Dendritic cell treated with granulocyte-macrophage colony-stimulating factor and Interleukin-4, amounts not matched to agents 40 ng/mL and 50 ng/mL, for 4 days (primary cell): Measurements from ENCODE around the gene BFSP1.

Source experiments
- H3K27ac Mint-ChIP-seq: one replicate; pipeline ENCODE4 v1.8.0; 2022; ENCODE audit warnings: mild to moderate bottlenecking, mixed read lengths
- H3K27me3 Mint-ChIP-seq: one replicate; pipeline ENCODE4 v1.8.0; 2022; ENCODE audit warnings: mild to moderate bottlenecking, mixed read lengths
- H3K36me3 Mint-ChIP-seq: one replicate; pipeline ENCODE4 v1.8.0; 2022; ENCODE audit warnings: low read depth, mixed read lengths
- H3K4me1 Mint-ChIP-seq: one replicate; pipeline ENCODE4 v1.8.0; 2022; ENCODE audit warnings: low read depth, mixed read lengths
- H3K4me3 Mint-ChIP-seq: one replicate; pipeline ENCODE4 v1.8.0; 2022; ENCODE audit warnings: mild to moderate bottlenecking, moderate library complexity, mixed read lengths
- H3K9me3 Mint-ChIP-seq: one replicate; pipeline ENCODE4 v1.8.0; 2022; ENCODE audit warnings: mixed read lengths
- intact Hi-C: fragments of 100-400 bp; cut with micrococcal nuclease; formaldehyde crosslinking; loops from one replicate; pipeline ENCODE4 v1.15.0; 2022

The BFSP1 gene

GRCh38 chr20:17523326-17523725 is 7.9 kb downstream of the BFSP1 start:
- Mint-ChIP-seq H3K27ac (no peak overlapping the region), H3K27me3 (peaks cover 3% of the 10 kb centered on the region), H3K36me3 (no peaks in the 10 kb centered on the region), H3K4me1 (peaks cover 10% of the 10 kb centered on the region), H3K4me3 (no peak overlapping the region), H3K9me3 (no peaks in the 10 kb centered on the region)
- intact Hi-C loops = no loop called here

- Mint-ChIP-seq H3K9me3 (no peaks in the 10 kb centered on the region), H3K4me3 (no peak overlapping the region), H3K4me1 (peaks cover 18% of the 10 kb centered on the region), H3K36me3 (no peaks in the 10 kb centered on the region), H3K27me3 (peaks cover 5% of the 10 kb centered on the region), H3K27ac (no peak overlapping the region)
- intact Hi-C loops = no loop called here
Observed at GRCh38 chr20:17522528-17522927, 8.7 kb downstream of the BFSP1 start.

- Mint-ChIP-seq H3K4me3 (no peak overlapping the region), H3K27ac (no peak overlapping the region), H3K27me3 (peaks cover 5% of the 10 kb centered on the region), H3K9me3 (no peaks in the 10 kb centered on the region), H3K4me1 (peaks cover 18% of the 10 kb centered on the region), H3K36me3 (no peaks in the 10 kb centered on the region)
- intact Hi-C loops = no loop called here
Observed at GRCh38 chr20:17520583-17520982, 10.6 kb downstream of the BFSP1 start.

- Mint-ChIP-seq H3K27ac (no peak overlapping the region), H3K27me3 (peaks cover 7% of the 10 kb centered on the region), H3K36me3 (no peaks in the 10 kb centered on the region), H3K9me3 (no peaks in the 10 kb centered on the region), H3K4me3 (no peak overlapping the region), H3K4me1 (peaks cover 18% of the 10 kb centered on the region)
- intact Hi-C loops = no loop called here
Observed at GRCh38 chr20:17519606-17520285, 11.4 kb downstream of the BFSP1 start.

GRCh38 chr20:17518339-17519052 is 12.7 kb downstream of the BFSP1 start:
- Mint-ChIP-seq H3K4me3 (no peak overlapping the region), H3K27ac (no peak overlapping the region), H3K36me3 (no peaks in the 10 kb centered on the region), H3K4me1 (peaks cover 18% of the 10 kb centered on the region), H3K9me3 (no peaks in the 10 kb centered on the region), H3K27me3 (peaks cover 9% of the 10 kb centered on the region)
- intact Hi-C loops = no loop called here

GRCh38 chr20:17515053-17515452 is 16.1 kb downstream of the BFSP1 start:
- Mint-ChIP-seq H3K4me3 (no peak overlapping the region), H3K36me3 (no peaks in the 10 kb centered on the region), H3K4me1 (peaks cover 13% of the 10 kb centered on the region), H3K27me3 (peaks cover 9% of the 10 kb centered on the region), H3K27ac (no peak overlapping the region), H3K9me3 (no peaks in the 10 kb centered on the region)
- intact Hi-C loops = no loop called here

- no peaks in the 10 kb centered on the region for H3K9me3 Mint-ChIP-seq
- peaks cover 10% of the 10 kb centered on the region for H3K27me3 Mint-ChIP-seq
- H3K4me1 Mint-ChIP-seq = peaks cover 13% of the 10 kb centered on the region
- no peak overlapping the region for H3K27ac Mint-ChIP-seq
- no peaks in the 10 kb centered on the region for H3K36me3 Mint-ChIP-seq
- no peak overlapping the region for H3K4me3 Mint-ChIP-seq
- intact Hi-C loops = no loop called here
Observed at GRCh38 chr20:17513939-17514338, 17.2 kb downstream of the BFSP1 start.

GRCh38 chr20:17511401-17511800 is 19.8 kb downstream of the BFSP1 start:
- no peaks in the 10 kb centered on the region for H3K36me3 Mint-ChIP-seq
- no peak overlapping the region for H3K27ac Mint-ChIP-seq
- H3K4me1 Mint-ChIP-seq = no peaks in the 10 kb centered on the region
- no peaks in the 10 kb centered on the region for H3K9me3 Mint-ChIP-seq
- no peak overlapping the region for H3K4me3 Mint-ChIP-seq
- intact Hi-C loops = no loop called here
- peaks cover 9% of the 10 kb centered on the region for H3K27me3 Mint-ChIP-seq

GRCh38 chr20:17510548-17510947 is 20.6 kb downstream of the BFSP1 start:
- Mint-ChIP-seq H3K4me1 (peaks cover 6% of the 10 kb centered on the region), H3K4me3 (no peak overlapping the region), H3K27me3 (peaks cover 9% of the 10 kb centered on the region), H3K36me3 (no peaks in the 10 kb centered on the region), H3K9me3 (no peaks in the 10 kb centered on the region), H3K27ac (no peak overlapping the region)
- intact Hi-C loops = no loop called here

GRCh38 chr20:17508756-17509155 is 22.4 kb downstream of the BFSP1 start:
- Mint-ChIP-seq H3K36me3 (no peaks in the 10 kb centered on the region), H3K27ac (no peak overlapping the region), H3K27me3 (peaks cover 10% of the 10 kb centered on the region), H3K4me3 (no peak overlapping the region), H3K9me3 (no peaks in the 10 kb centered on the region), H3K4me1 (peaks cover 21% of the 10 kb centered on the region)
- intact Hi-C loops = loop anchor here (5.0 to 10.0 kb wide), 2 partner anchors 386 to 629 kb away; partner anchors contain the start of genes KAT14 and PET117

GRCh38 chr20:17507531-17507930 is 23.6 kb downstream of the BFSP1 start:
- intact Hi-C loops = loop anchor here (5.0 to 10.0 kb wide), 2 partner anchors 387 to 630 kb away; partner anchors contain the start of genes KAT14 and PET117
- Mint-ChIP-seq H3K36me3 (no peaks in the 10 kb centered on the region), H3K27ac (no peak overlapping the region), H3K4me1 (peaks cover 21% of the 10 kb centered on the region), H3K4me3 (no peak overlapping the region), H3K27me3 (peaks cover 6% of the 10 kb centered on the region), H3K9me3 (no peaks in the 10 kb centered on the region)

- Mint-ChIP-seq H3K9me3 (no peaks in the 10 kb centered on the region), H3K27me3 (peaks cover 6% of the 10 kb centered on the region), H3K4me3 (no peak overlapping the region), H3K36me3 (no peaks in the 10 kb centered on the region), H3K27ac (no peak overlapping the region), H3K4me1 (peaks cover 21% of the 10 kb centered on the region)
- intact Hi-C loops = loop anchor here (5.0 to 10.0 kb wide), 2 partner anchors 388 to 630 kb away; partner anchors contain the start of genes KAT14 and PET117
Observed at GRCh38 chr20:17507032-17507431, 24.1 kb downstream of the BFSP1 start.

- no peaks in the 10 kb centered on the region for H3K36me3 Mint-ChIP-seq
- H3K9me3 Mint-ChIP-seq = no peaks in the 10 kb centered on the region
- H3K27ac Mint-ChIP-seq = peak overlapping the region; percentile 68
- H3K27me3 Mint-ChIP-seq = peaks cover 7% of the 10 kb centered on the region
- peak overlapping the region; percentile 79 for H3K4me3 Mint-ChIP-seq
- intact Hi-C loops = loop anchor here (1.0 to 10.0 kb wide), 4 partner anchors 389 to 770 kb away; partner anchors contain the start of genes KAT14 and PET117
- H3K4me1 Mint-ChIP-seq = peaks cover 21% of the 10 kb centered on the region
Observed at GRCh38 chr20:17505636-17506517, 25.3 kb downstream of the BFSP1 start.
